CD4-positive, alpha-beta T cell (primary cell): Measurements from ENCODE around the gene CDH13. TPM values are rescaled to one million over a fixed set of nuclear protein-coding genes. Genes with fewer than 3 reads are reported as not detected.

Source experiments
- ATAC-seq: fragments of 200-7000 bp; cut with Tn5 transposase; one replicate; pipeline ENCODE4 v1.10.0; 2022; ENCODE audit warnings: mild to moderate bottlenecking; ENCODE audit not compliant: poor library complexity
- CTCF ChIA-PET: fragments of 350-600 bp; sonication (Branson Sonifier 250); formaldehyde crosslinking; loops from one replicate; lab custom pipeline; 2021; ENCODE audit warnings: antibody characterized with exemption, inconsistent platforms; lab: Charles Lee
- POLR2A ChIA-PET: fragments of 350-600 bp; sonication (Branson Sonifier 250); formaldehyde crosslinking; loops from one replicate; lab custom pipeline; 2021; ENCODE audit warnings: antibody characterized with exemption, inconsistent platforms; lab: Charles Lee
- DNase-seq, 14 experiments: peaks; one replicate each; pipeline ENCODE4 v3.0.0-alpha.2; 2013 to 2020; ENCODE audit warnings: mixed read lengths in 2 of 14
- H3K27ac ChIP-seq, 2 donors: one replicate each; pipeline versions ENCODE4 v1.5.1 to v1.7.0; 2013; ENCODE audit warnings: low read length in 2 of 2, low read depth in 1 of 2, mild to moderate bottlenecking in 1 of 2
- H3K27me3 ChIP-seq, 2 experiments: 1 replicate in 1 of 2; 2 replicates in 1 of 2; pipeline versions ENCODE4 v1.6.1 to v1.7.0; 2013; ENCODE audit warnings: low read length in 2 of 2, control low read depth in 1 of 2, mild to moderate bottlenecking in 1 of 2, moderate library complexity in 1 of 2; ENCODE audit not compliant: insufficient read depth in 2 of 2, control insufficient read depth in 1 of 2
- H3K36me3 ChIP-seq: one replicate; pipeline ENCODE4 v1.6.1; 2013; ENCODE audit warnings: low read length, control low read depth; ENCODE audit not compliant: insufficient read depth
- H3K4me1 ChIP-seq: one replicate; pipeline ENCODE4 v1.6.1; 2013; ENCODE audit warnings: low read length, control low read depth; ENCODE audit not compliant: insufficient read depth
- H3K4me3 ChIP-seq: one replicate; pipeline ENCODE4 v1.5.1; 2013; ENCODE audit warnings: mild to moderate bottlenecking, low read length, moderate library complexity
- H3K9me3 ChIP-seq, 2 experiments: 1 replicate in 1 of 2; 2 replicates in 1 of 2; pipeline versions ENCODE4 v1.6.1 to v1.7.0; 2013; ENCODE audit warnings: low read length in 2 of 2, mild to moderate bottlenecking in 2 of 2, control low read depth in 1 of 2, moderate library complexity in 1 of 2; ENCODE audit not compliant: control insufficient read depth in 1 of 2, insufficient read depth in 1 of 2
- H3K27ac Mint-ChIP-seq: one replicate; pipeline ENCODE4 v1.8.0; 2020; ENCODE audit warnings: mixed read lengths
- H3K27me3 Mint-ChIP-seq: one replicate; pipeline ENCODE4 v1.8.0; 2021; ENCODE audit warnings: mixed read lengths
- H3K36me3 Mint-ChIP-seq: one replicate; pipeline ENCODE4 v1.8.0; 2021; ENCODE audit warnings: low read depth, mixed read lengths
- H3K4me1 Mint-ChIP-seq: one replicate; pipeline ENCODE4 v1.8.0; 2021; ENCODE audit warnings: low read depth, mixed read lengths
- H3K4me3 Mint-ChIP-seq: one replicate; pipeline ENCODE4 v1.8.0; 2020; ENCODE audit warnings: mild to moderate bottlenecking, mixed read lengths
- H3K9me3 Mint-ChIP-seq: one replicate; pipeline ENCODE4 v1.8.0; 2020; ENCODE audit warnings: mixed read lengths
- CTCF ChIP-seq: fragments of 200-600 bp; IDR thresholded peaks from one replicate; pipeline ENCODE4 v1.8.0; 2022; ENCODE audit warnings: antibody characterized with exemption, mild to moderate bottlenecking
- intact Hi-C, 2 experiments: fragments of 100-400 bp; cut with DNase I in 1 of 2; cut with micrococcal nuclease in 1 of 2; formaldehyde crosslinking; loops; one replicate each; pipeline versions ENCODE4 v1.15.1 to v1.9.0; 2023 to 2025; cut with DNase I, micrococcal nuclease
- total RNA-seq, 174 experiments: library from RNA in 2 of 174; stranded (reverse) in 2 of 174; gene quantifications; one replicate each; pipeline ENCODE4 v1.2.3 and lab custom pipeline; 2021 to 2026

The CDH13 gene
- total RNA-seq, 2 experiments from 2014 or later, result not detected

GRCh38 chr16:83433201-83433600, 806.4 kb downstream of the CDH13 start:
- Mint-ChIP-seq H3K27ac (no peak overlapping the region), H3K27me3 (no peaks in the 10 kb centered on the region), H3K4me3 (no peak overlapping the region), H3K9me3 (no peaks in the 10 kb centered on the region), H3K36me3 (no peaks in the 10 kb centered on the region), H3K4me1 (no peaks in the 10 kb centered on the region)
- Histone ChIP-seq H3K27ac (no peak overlapping the region), H3K36me3 (no peaks in the 10 kb centered on the region), H3K27me3 (no peaks in the 10 kb centered on the region), H3K4me1 (no peaks in the 10 kb centered on the region), H3K4me3 (no peak overlapping the region), H3K9me3 (no peaks in the 10 kb centered on the region)
- TF ChIP-seq CTCF, result no peak
- ChIA-PET POLR2A (no interaction called here), CTCF (no interaction called here)
- no peak for DNase-seq
- ATAC-seq, result no peak
- intact Hi-C loops, result no loop called here

GRCh38 chr16:83437036-83437435, 810.3 kb downstream of the CDH13 start:
- Mint-ChIP-seq H3K9me3 (no peaks in the 10 kb centered on the region), H3K36me3 (no peaks in the 10 kb centered on the region), H3K27ac (no peak overlapping the region), H3K4me1 (no peaks in the 10 kb centered on the region), H3K4me3 (no peak overlapping the region), H3K27me3 (no peaks in the 10 kb centered on the region)
- no peaks in the 10 kb centered on the region for H3K36me3 ChIP-seq
- POLR2A ChIA-PET, result no interaction called here
- H3K9me3 ChIP-seq, result no peaks in the 10 kb centered on the region
- no peak overlapping the region for H3K27ac ChIP-seq
- TF ChIP-seq CTCF, result no peak
- DNase-seq (no peak), ATAC-seq (no peak)
- no peak overlapping the region for H3K4me3 ChIP-seq
- CTCF ChIA-PET, result no interaction called here
- intact Hi-C loops, result no loop called here
- no peaks in the 10 kb centered on the region for H3K4me1 ChIP-seq
- H3K27me3 ChIP-seq, result no peaks in the 10 kb centered on the region

GRCh38 chr16:83438326-83438725, 811.6 kb downstream of the CDH13 start:
- Mint-ChIP-seq H3K27me3 (no peaks in the 10 kb centered on the region), H3K36me3 (no peaks in the 10 kb centered on the region), H3K4me3 (no peak overlapping the region), H3K9me3 (no peaks in the 10 kb centered on the region), H3K4me1 (no peaks in the 10 kb centered on the region), H3K27ac (no peak overlapping the region)
- intact Hi-C loops, result no loop called here
- no peak for TF ChIP-seq CTCF
- Histone ChIP-seq H3K27me3 (no peaks in the 10 kb centered on the region), H3K9me3 (no peaks in the 10 kb centered on the region), H3K4me1 (no peaks in the 10 kb centered on the region), H3K4me3 (no peak overlapping the region), H3K27ac (no peak overlapping the region), H3K36me3 (no peaks in the 10 kb centered on the region)
- POLR2A ChIA-PET, result no interaction called here
- CTCF ChIA-PET, result no interaction called here
- ATAC-seq, result no peak
- no peak for DNase-seq
